ENCODE measurements around the gene RUNX2.

The RUNX2 gene

GRCh38 chr6:45353654-45354053, 25.5 kb downstream of the RUNX2 start:
- no peak for DNase-seq

GRCh38 chr6:45364466-45364865, 36.3 kb downstream of the RUNX2 start:
- DNase-seq: peak; percentile 18

- peak; percentile 14 for DNase-seq
These were observed 36.9 kb downstream of the RUNX2 start for GRCh38 chr6:45365036-45365435.

GRCh38 chr6:45366534-45366933, 38.4 kb downstream of the RUNX2 start:
- DNase-seq: no peak

GRCh38 chr6:45367999-45368398, 39.9 kb downstream of the RUNX2 start:
- DNase-seq: no peak

GRCh38 chr6:45369870-45370269, 41.7 kb downstream of the RUNX2 start:
- peak; percentile 66 for DNase-seq

GRCh38 chr6:45371924-45372573, 43.9 kb downstream of the RUNX2 start:
- DNase-seq: peak; percentile 28

GRCh38 chr6:45375449-45375848, 47.3 kb downstream of the RUNX2 start:
- DNase-seq: peak; percentile 21

- peak; percentile 10 for DNase-seq
These were observed 48.3 kb downstream of the RUNX2 start for GRCh38 chr6:45376310-45377042.

- DNase-seq: no peak
These were observed 49.0 kb downstream of the RUNX2 start for GRCh38 chr6:45377043-45377553.

- DNase-seq: peak; percentile 98
These were observed 49.6 kb downstream of the RUNX2 start, which contains the start of gene SUPT3H for GRCh38 chr6:45377554-45378333. Gene SUPT3H (minus strand): TSS chr6:45377934.

GRCh38 chr6:45378334-45378926, 50.3 kb downstream of the RUNX2 start:
- DNase-seq: peak; percentile 70

- no peak for DNase-seq
These were observed 54.3 kb downstream of the RUNX2 start for GRCh38 chr6:45382391-45382790.

- peak; percentile 9 for DNase-seq
These were observed 58.4 kb downstream of the RUNX2 start for GRCh38 chr6:45386501-45386900.

GRCh38 chr6:45387236-45387635, 59.1 kb downstream of the RUNX2 start:
- DNase-seq: no peak

- peak; percentile 10 for DNase-seq
These were observed 60.2 kb downstream of the RUNX2 start for GRCh38 chr6:45388328-45388727.

GRCh38 chr6:45394586-45395095, 66.5 kb downstream of the RUNX2 start:
- DNase-seq: no peak

- DNase-seq: no peak
These were observed 70.1 kb downstream of the RUNX2 start for GRCh38 chr6:45398075-45398813.

GRCh38 chr6:45400021-45400420, 71.9 kb downstream of the RUNX2 start:
- DNase-seq: no peak

GRCh38 chr6:45411959-45412358, 83.8 kb downstream of the RUNX2 start:
- no peak for DNase-seq

GRCh38 chr6:45415315-45415714, 87.2 kb downstream of the RUNX2 start:
- peak; percentile 49 for DNase-seq
